ENCODE measurements around the gene LTV1. TPM values are rescaled to one million over a fixed set of nuclear protein-coding genes. Genes with fewer than 3 reads are reported as not detected.
"Not testable (repeated sequence)": the region's sequence is repeated elsewhere in the genome, so short reads cannot be mapped to it uniquely, and the experiment has no call there.

Gene LTV1
- total RNA-seq, 2 experiments from 2014 or later: 27.0 to 28.5 TPM

DNA sequence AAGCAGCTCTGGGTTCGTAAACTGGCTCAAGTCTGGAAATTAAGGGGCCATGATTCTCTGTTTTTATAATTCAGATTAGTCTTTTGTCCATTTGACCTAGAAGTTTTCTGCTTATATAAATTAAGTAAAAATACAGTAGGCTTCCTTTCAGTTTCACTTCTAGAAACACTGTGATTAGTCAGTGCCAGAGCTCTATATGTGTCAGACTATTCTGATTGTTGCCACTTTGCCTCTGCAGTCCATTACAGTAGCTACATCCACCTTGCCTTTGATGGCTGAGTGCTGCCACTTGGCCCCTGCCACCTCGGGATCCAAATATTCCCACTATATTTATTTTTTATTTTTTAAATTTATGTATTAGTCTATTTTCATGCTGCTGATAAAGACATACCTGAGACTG, 29.1 kb downstream of the LTV1 start:
- Histone ChIP-seq H3K27me3 (ENCODE audit: control insufficient read depth in 1 of 2, insufficient read depth in 2 of 2, low read length in 2 of 2) (no peaks in the 10 kb centered on the region), H3K9me3 (ENCODE audit: control insufficient read depth in 1 of 2, insufficient read depth in 1 of 2, low read length in 2 of 2) (no peaks in the 10 kb centered on the region), H3K4me3 (ENCODE audit: low read length) (no peak overlapping the region), H3K4me1 (ENCODE audit: insufficient read depth, low read length) (no peaks in the 10 kb centered on the region), H3K27ac (ENCODE audit: low read depth in 1 of 2, low read length in 2 of 2) (no peak overlapping the region), H3K36me3 (ENCODE audit: insufficient read depth, low read length) (no peaks in the 10 kb centered on the region)
- intact Hi-C loops (cut with DNase I, micrococcal nuclease): no loop called here
- Mint-ChIP-seq H3K27ac (no peak overlapping the region), H3K4me3 (no peak overlapping the region), H3K9me3 (peaks cover 9% of the 10 kb centered on the region), H3K36me3 (ENCODE audit: low read depth) (peaks cover 19% of the 10 kb centered on the region), H3K4me1 (ENCODE audit: low read depth) (no peaks in the 10 kb centered on the region), H3K27me3 (no peaks in the 10 kb centered on the region)
- CTCF ChIA-PET: no interaction called here
- POLR2A ChIA-PET: no interaction called here
- ATAC-seq (ENCODE audit: poor library complexity) (no peak), DNase-seq (peak in 2 of 14 experiments; percentile 2 to 29)
- TF ChIP-seq, protein P1, sequence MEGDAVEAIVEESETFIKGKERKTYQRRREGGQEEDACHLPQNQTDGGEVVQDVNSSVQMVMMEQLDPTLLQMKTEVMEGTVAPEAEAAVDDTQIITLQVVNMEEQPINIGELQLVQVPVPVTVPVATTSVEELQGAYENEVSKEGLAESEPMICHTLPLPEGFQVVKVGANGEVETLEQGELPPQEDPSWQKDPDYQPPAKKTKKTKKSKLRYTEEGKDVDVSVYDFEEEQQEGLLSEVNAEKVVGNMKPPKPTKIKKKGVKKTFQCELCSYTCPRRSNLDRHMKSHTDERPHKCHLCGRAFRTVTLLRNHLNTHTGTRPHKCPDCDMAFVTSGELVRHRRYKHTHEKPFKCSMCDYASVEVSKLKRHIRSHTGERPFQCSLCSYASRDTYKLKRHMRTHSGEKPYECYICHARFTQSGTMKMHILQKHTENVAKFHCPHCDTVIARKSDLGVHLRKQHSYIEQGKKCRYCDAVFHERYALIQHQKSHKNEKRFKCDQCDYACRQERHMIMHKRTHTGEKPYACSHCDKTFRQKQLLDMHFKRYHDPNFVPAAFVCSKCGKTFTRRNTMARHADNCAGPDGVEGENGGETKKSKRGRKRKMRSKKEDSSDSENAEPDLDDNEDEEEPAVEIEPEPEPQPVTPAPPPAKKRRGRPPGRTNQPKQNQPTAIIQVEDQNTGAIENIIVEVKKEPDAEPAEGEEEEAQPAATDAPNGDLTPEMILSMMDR (IDR thresholded peaks at IDR 0.05): no peak

DNA sequence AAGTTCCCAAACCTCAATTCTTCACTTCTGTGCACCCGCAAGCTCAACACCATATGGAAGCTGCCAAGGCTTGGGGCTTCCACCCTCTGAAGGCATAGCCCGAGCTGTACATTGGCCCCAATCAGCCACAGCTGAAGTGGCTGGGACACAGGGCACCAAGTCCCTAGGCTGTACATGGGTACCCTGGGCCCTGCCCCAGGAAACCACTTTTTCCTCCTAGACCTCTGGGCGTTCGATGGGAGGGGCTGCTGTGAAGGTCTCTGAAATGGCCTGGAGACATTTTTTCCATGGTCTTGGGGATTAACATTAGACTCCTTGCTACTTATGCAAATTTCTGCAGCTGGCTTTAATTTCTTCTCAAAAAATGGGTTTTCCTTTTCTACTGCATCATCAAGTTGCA, 30.5 kb downstream of the LTV1 start:
- H3K27me3 ChIP-seq (ENCODE audit: control insufficient read depth in 1 of 2, insufficient read depth in 2 of 2, low read length in 2 of 2); H3K27ac Mint-ChIP-seq; DNase-seq; H3K27me3 Mint-ChIP-seq; H3K27ac ChIP-seq (ENCODE audit: low read depth in 1 of 2, low read length in 2 of 2); intact Hi-C loops (cut with DNase I, micrococcal nuclease); H3K36me3 ChIP-seq (ENCODE audit: insufficient read depth, low read length); H3K9me3 Mint-ChIP-seq; H3K9me3 ChIP-seq (ENCODE audit: control insufficient read depth in 1 of 2, insufficient read depth in 1 of 2, low read length in 2 of 2); H3K4me3 Mint-ChIP-seq; H3K4me1 Mint-ChIP-seq (ENCODE audit: low read depth); ATAC-seq (ENCODE audit: poor library complexity); H3K4me1 ChIP-seq (ENCODE audit: insufficient read depth, low read length); CTCF ChIA-PET; H3K4me3 ChIP-seq (ENCODE audit: low read length); POLR2A ChIA-PET: not testable (repeated sequence)
- peaks cover 10% of the 10 kb centered on the region for H3K36me3 Mint-ChIP-seq (ENCODE audit: low read depth)

DNA sequence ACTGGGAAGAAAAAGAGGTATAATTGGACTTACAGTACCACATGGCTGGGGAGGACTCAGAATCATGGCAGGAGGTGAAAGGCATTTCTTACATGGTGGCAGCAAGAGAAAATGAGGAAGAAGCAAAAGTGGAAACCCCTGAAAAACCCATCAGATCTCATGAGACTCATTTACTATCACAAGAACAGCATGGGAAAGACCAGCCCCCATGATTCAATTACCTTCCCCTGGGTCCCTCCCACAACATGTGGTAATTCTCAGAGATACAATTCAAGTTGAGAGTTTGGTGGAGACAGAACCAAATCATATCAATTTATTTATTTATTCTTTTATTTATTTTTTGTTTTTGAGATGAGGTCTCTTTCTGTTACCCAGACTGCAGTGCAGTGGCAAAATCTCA, 31.4 kb downstream of the LTV1 start:
- DNase-seq; H3K4me3 ChIP-seq (ENCODE audit: low read length); H3K27ac Mint-ChIP-seq; H3K9me3 ChIP-seq (ENCODE audit: control insufficient read depth in 1 of 2, insufficient read depth in 1 of 2, low read length in 2 of 2); H3K9me3 Mint-ChIP-seq; H3K4me3 Mint-ChIP-seq; intact Hi-C loops (cut with DNase I, micrococcal nuclease); H3K36me3 Mint-ChIP-seq (ENCODE audit: low read depth); H3K36me3 ChIP-seq (ENCODE audit: insufficient read depth, low read length); ATAC-seq (ENCODE audit: poor library complexity); H3K4me1 Mint-ChIP-seq (ENCODE audit: low read depth); H3K27me3 ChIP-seq (ENCODE audit: control insufficient read depth in 1 of 2, insufficient read depth in 2 of 2, low read length in 2 of 2); CTCF ChIA-PET; H3K27ac ChIP-seq (ENCODE audit: low read depth in 1 of 2, low read length in 2 of 2); H3K27me3 Mint-ChIP-seq; POLR2A ChIA-PET; H3K4me1 ChIP-seq (ENCODE audit: insufficient read depth, low read length): not testable (repeated sequence)

DNA sequence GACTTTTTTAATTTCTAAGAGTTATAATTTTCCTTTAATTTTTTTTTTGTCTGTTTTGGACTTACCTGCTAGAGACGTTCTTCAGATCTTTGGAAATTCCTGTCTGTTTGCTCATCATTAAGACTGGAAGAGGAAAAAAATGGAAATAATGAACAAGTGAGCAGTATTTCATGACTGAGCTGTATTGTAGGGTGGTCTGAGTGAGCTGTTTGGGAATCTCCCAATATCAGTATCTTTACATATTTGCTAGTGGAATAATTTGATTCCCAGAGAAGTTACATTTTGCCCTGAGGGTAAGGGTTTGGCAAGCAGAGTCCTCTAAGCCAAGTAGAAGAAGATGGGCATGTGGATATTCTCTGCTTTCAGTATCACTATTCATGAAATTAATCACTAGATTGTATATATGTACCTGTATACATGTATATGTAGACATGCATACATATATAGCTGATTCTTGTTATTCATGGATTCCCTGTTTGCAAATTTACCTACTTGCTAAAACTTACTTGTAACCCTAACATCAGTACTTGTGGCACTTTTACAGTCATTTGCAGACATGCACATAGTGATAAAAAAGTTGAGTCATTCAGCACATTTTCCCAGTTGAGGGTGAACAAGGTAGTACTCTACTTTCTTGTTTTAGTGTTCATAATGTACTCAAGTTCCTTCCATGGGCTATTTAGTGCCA, 34.6 kb downstream of the LTV1 start:
- H3K4me1 ChIP-seq (ENCODE audit: insufficient read depth, low read length): no peaks in the 10 kb centered on the region
- ChIA-PET CTCF (no interaction called here), POLR2A (no interaction called here)
- intact Hi-C loops (cut with DNase I, micrococcal nuclease): no loop called here
- DNase-seq (no peak), ATAC-seq (ENCODE audit: poor library complexity) (no peak)
- no peaks in the 10 kb centered on the region for H3K27me3 ChIP-seq (ENCODE audit: control insufficient read depth in 1 of 2, insufficient read depth in 2 of 2, low read length in 2 of 2)
- no peaks in the 10 kb centered on the region for H3K27me3 Mint-ChIP-seq
- peaks cover 0 to 3% of the 10 kb centered on the region in 2 experiments for H3K9me3 ChIP-seq (ENCODE audit: control insufficient read depth in 1 of 2, insufficient read depth in 1 of 2, low read length in 2 of 2)
- no peaks in the 10 kb centered on the region for H3K36me3 ChIP-seq (ENCODE audit: insufficient read depth, low read length)
- TF ChIP-seq, protein P1 (IDR thresholded peaks at IDR 0.05): no peak
- peaks cover 2% of the 10 kb centered on the region for H3K9me3 Mint-ChIP-seq
- no peak overlapping the region for H3K27ac ChIP-seq (ENCODE audit: low read depth in 1 of 2, low read length in 2 of 2)
- H3K36me3 Mint-ChIP-seq (ENCODE audit: low read depth): peaks cover 4% of the 10 kb centered on the region
- H3K4me3 ChIP-seq (ENCODE audit: low read length): no peak overlapping the region
- H3K4me1 Mint-ChIP-seq (ENCODE audit: low read depth): no peaks in the 10 kb centered on the region
- no peak overlapping the region for H3K4me3 Mint-ChIP-seq
- no peak overlapping the region for H3K27ac Mint-ChIP-seq

All from CD4-positive, alpha-beta T cell (primary cell).